Measurements from ENCODE around the gene TTC34. TPM values are rescaled to one million over a fixed set of nuclear protein-coding genes. Genes with fewer than 3 reads are reported as not detected.
A peak's percentile ranks its signal among the peaks of the same experiment; 100 is the strongest.

The TTC34 gene
- total and polyA plus RNA-seq, 2 donors (not counting 1 experiment from before 2014, with no cell fraction given), result 0.05 to 0.17 TPM

- TF ChIP-seq CTCF (conservative IDR thresholded peaks at IDR 0.05 in 1 of 2, IDR thresholded peaks at IDR 0.05 in 1 of 2; ENCODE audit: low read depth in 1 of 2, low read length in 2 of 2) (no peak), EZH2 (IDR thresholded peaks at IDR 0.05; ENCODE audit: low read length, missing control alignments) (no peak)
- DNase-seq (ENCODE audit: low read depth in 2 of 2), result no peak
- H3K9me3 ChIP-seq (ENCODE audit: control insufficient read depth, insufficient read depth, low read depth, low read length), result no peaks in the 10 kb centered on the region
- no peaks in the 10 kb centered on the region for H3K36me3 ChIP-seq (ENCODE audit: control insufficient read depth, insufficient read depth, low read length)
- no peak overlapping the region for H3K9ac ChIP-seq (ENCODE audit: insufficient read depth, low read length)
- no peak overlapping the region for H3K4me2 ChIP-seq (ENCODE audit: extremely low read depth, insufficient read depth, low read length)
- H3K27ac ChIP-seq (ENCODE audit: insufficient read depth, low read length), result no peak overlapping the region
- no peaks in the 10 kb centered on the region for H3K79me2 ChIP-seq (ENCODE audit: control insufficient read depth, insufficient read depth, low read length)
- H4K20me1 ChIP-seq (ENCODE audit: control insufficient read depth, extremely low read depth, insufficient read depth, low read length), result no peaks in the 10 kb centered on the region
- no peak overlapping the region for H2AFZ ChIP-seq (ENCODE audit: low read length)
- H3K4me3 ChIP-seq (replicated peaks in 1 of 4; ENCODE audit: control extremely low read depth in 1 of 4, insufficient read depth in 1 of 4, low read depth in 3 of 4, low read length in 4 of 4), result no peak overlapping the region
- peaks cover 2% of the 10 kb centered on the region for H3K4me1 ChIP-seq (ENCODE audit: control insufficient read depth, extremely low read depth, insufficient read depth, low read length)
- H3K27me3 ChIP-seq (ENCODE audit: control insufficient read depth, insufficient read depth, low read length), result no peaks in the 10 kb centered on the region
Observed at GRCh38 chr1:2644591-2645101, 156.8 kb downstream of the TTC34 start.

- H3K9ac ChIP-seq (ENCODE audit: insufficient read depth, low read length), result no peak overlapping the region
- H3K79me2 ChIP-seq (ENCODE audit: control insufficient read depth, insufficient read depth, low read length), result no peaks in the 10 kb centered on the region
- peaks cover 2% of the 10 kb centered on the region for H3K4me1 ChIP-seq (ENCODE audit: control insufficient read depth, extremely low read depth, insufficient read depth, low read length)
- no peak overlapping the region for H3K4me2 ChIP-seq (ENCODE audit: extremely low read depth, insufficient read depth, low read length)
- H2AFZ ChIP-seq (ENCODE audit: low read length), result no peak overlapping the region
- TF ChIP-seq EZH2 (IDR thresholded peaks at IDR 0.05; ENCODE audit: low read length, missing control alignments), result no peak
- TF ChIP-seq CTCF (conservative IDR thresholded peaks at IDR 0.05 in 1 of 2, IDR thresholded peaks at IDR 0.05 in 1 of 2; ENCODE audit: low read depth in 1 of 2, low read length in 2 of 2), result no peak
- no peak overlapping the region for H3K4me3 ChIP-seq (replicated peaks in 1 of 4; ENCODE audit: control extremely low read depth in 1 of 4, insufficient read depth in 1 of 4, low read depth in 3 of 4, low read length in 4 of 4)
- no peaks in the 10 kb centered on the region for H3K36me3 ChIP-seq (ENCODE audit: control insufficient read depth, insufficient read depth, low read length)
- H3K9me3 ChIP-seq (ENCODE audit: control insufficient read depth, insufficient read depth, low read depth, low read length), result no peaks in the 10 kb centered on the region
- no peaks in the 10 kb centered on the region for H4K20me1 ChIP-seq (ENCODE audit: control insufficient read depth, extremely low read depth, insufficient read depth, low read length)
- no peak for DNase-seq (ENCODE audit: low read depth in 2 of 2)
- H3K27me3 ChIP-seq (ENCODE audit: control insufficient read depth, insufficient read depth, low read length), result no peaks in the 10 kb centered on the region
- H3K27ac ChIP-seq (ENCODE audit: insufficient read depth, low read length), result no peak overlapping the region
Observed at GRCh38 chr1:2644171-2644570, 157.3 kb downstream of the TTC34 start.

GRCh38 chr1:2643414-2644077 lies 157.9 kb downstream of the TTC34 start:
- Histone ChIP-seq H3K27ac (ENCODE audit: insufficient read depth, low read length) (no peak overlapping the region), H3K79me2 (ENCODE audit: control insufficient read depth, insufficient read depth, low read length) (no peaks in the 10 kb centered on the region), H3K4me2 (ENCODE audit: extremely low read depth, insufficient read depth, low read length) (peak overlapping the region; percentile 75), H3K4me1 (ENCODE audit: control insufficient read depth, extremely low read depth, insufficient read depth, low read length) (peaks cover 2% of the 10 kb centered on the region), H3K27me3 (ENCODE audit: control insufficient read depth, insufficient read depth, low read length) (no peaks in the 10 kb centered on the region), H3K4me3 (replicated peaks in 1 of 4; ENCODE audit: control extremely low read depth in 1 of 4, insufficient read depth in 1 of 4, low read depth in 3 of 4, low read length in 4 of 4) (peak overlapping the region; percentile 45 to 93 (median 82)), H2AFZ (ENCODE audit: low read length) (peak overlapping the region; percentile 51), H3K9me3 (ENCODE audit: control insufficient read depth, insufficient read depth, low read depth, low read length) (no peaks in the 10 kb centered on the region), H3K36me3 (ENCODE audit: control insufficient read depth, insufficient read depth, low read length) (no peaks in the 10 kb centered on the region), H3K9ac (ENCODE audit: insufficient read depth, low read length) (no peak overlapping the region), H4K20me1 (ENCODE audit: control insufficient read depth, extremely low read depth, insufficient read depth, low read length) (no peaks in the 10 kb centered on the region)
- DNase-seq (ENCODE audit: low read depth in 2 of 2), result no peak
- TF ChIP-seq CTCF (conservative IDR thresholded peaks at IDR 0.05 in 1 of 2, IDR thresholded peaks at IDR 0.05 in 1 of 2; ENCODE audit: low read depth in 1 of 2, low read length in 2 of 2) (no peak), EZH2 (IDR thresholded peaks at IDR 0.05; ENCODE audit: low read length, missing control alignments) (no peak)

Data from fibroblast of lung (primary cell).